ENCODE data around the gene NNMT. TPM values are rescaled to one million over a fixed set of nuclear protein-coding genes. Genes with fewer than 3 reads are reported as not detected.

NNMT gene
- total RNA-seq, 2 donors from 2014 or later, result 74.7 to 276 TPM

DNA sequence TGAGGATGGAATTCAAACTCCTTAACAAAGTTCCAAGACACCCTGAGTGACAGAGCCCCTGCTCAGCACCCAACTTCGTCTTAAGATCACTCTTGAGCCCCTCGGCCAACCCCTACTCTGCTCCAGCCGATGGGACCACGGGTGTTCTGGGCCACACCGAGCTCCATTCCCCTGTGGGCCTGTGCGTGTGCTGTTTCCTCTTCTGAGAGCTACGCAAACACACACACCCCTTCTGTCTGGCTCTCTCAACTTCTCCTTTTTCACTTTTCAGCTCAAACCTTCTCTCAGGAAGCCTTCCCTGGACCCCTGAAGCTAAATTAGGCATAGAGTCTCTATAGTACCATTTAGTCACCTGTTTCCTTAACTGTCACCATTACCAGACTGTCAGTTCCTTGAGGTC lies 37.5 kb upstream of the NNMT start:
- intact Hi-C loops (cut with DNase I), result loop anchor here (10.0 kb wide), 1 partner anchor 214 kb away; no protein-coding TSS in a partner anchor
- Histone ChIP-seq H3K27me3 (no peaks in the 10 kb centered on the region), H3K4me1 (peaks cover 43% of the 10 kb centered on the region), H3K9me3 (no peaks in the 10 kb centered on the region), H3K36me3 (replicated peaks in 1 of 2; ENCODE audit: insufficient read depth in 1 of 2, low read depth in 2 of 2) (peaks cover 0 to 3% of the 10 kb centered on the region in 2 donors), H3K27ac (peak overlapping the region in 1 of 4 donors; percentile 50), H3K4me3 (no peak overlapping the region)
- DNase-seq (no peak), ATAC-seq (no peak)
- 64 to 68% methylated on average over 7 of the region's 7 CpGs for WGBS, 2 donors
- no peak for TF ChIP-seq POLR2A (IDR thresholded peaks at IDR 0.05)
- TF ChIP-seq, protein P1, sequence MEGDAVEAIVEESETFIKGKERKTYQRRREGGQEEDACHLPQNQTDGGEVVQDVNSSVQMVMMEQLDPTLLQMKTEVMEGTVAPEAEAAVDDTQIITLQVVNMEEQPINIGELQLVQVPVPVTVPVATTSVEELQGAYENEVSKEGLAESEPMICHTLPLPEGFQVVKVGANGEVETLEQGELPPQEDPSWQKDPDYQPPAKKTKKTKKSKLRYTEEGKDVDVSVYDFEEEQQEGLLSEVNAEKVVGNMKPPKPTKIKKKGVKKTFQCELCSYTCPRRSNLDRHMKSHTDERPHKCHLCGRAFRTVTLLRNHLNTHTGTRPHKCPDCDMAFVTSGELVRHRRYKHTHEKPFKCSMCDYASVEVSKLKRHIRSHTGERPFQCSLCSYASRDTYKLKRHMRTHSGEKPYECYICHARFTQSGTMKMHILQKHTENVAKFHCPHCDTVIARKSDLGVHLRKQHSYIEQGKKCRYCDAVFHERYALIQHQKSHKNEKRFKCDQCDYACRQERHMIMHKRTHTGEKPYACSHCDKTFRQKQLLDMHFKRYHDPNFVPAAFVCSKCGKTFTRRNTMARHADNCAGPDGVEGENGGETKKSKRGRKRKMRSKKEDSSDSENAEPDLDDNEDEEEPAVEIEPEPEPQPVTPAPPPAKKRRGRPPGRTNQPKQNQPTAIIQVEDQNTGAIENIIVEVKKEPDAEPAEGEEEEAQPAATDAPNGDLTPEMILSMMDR (IDR thresholded peaks at IDR 0.05), result no peak

DNA sequence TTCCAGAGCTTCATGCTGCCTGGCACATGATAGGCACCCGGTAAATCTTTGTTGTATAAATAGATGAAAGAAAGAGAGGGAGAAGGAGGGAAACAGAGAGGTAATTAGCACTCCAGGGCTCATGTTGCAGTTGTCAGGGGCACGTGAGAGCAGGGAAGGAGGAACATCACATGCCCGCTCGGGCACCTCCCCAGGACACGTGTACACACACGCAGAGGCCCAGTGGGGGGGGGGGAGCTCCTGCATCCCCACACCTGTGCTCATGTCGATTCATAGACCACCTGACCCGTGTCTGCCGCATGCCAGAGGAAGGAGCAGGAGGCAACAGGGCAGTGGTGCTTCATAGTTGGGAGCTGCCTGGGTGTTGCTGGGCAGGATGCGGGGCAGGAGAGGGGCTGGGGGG lies 37.1 kb upstream of the NNMT start:
- ATAC-seq, result peak; percentile 28
- no peaks in the 10 kb centered on the region for H3K9me3 ChIP-seq
- DNase-seq, result peak; percentile 58 to 80 (median 74)
- intact Hi-C loops (cut with DNase I), result loop anchor here (10.0 kb wide), 1 partner anchor 214 kb away; no protein-coding TSS in a partner anchor
- no peaks in the 10 kb centered on the region for H3K27me3 ChIP-seq
- no peak for TF ChIP-seq POLR2A (IDR thresholded peaks at IDR 0.05)
- TF ChIP-seq, protein P1 (IDR thresholded peaks at IDR 0.05), result no peak
- no peak overlapping the region for H3K27ac ChIP-seq
- H3K4me1 ChIP-seq, result peaks cover 43% of the 10 kb centered on the region
- H3K36me3 ChIP-seq (replicated peaks in 1 of 2; ENCODE audit: insufficient read depth in 1 of 2, low read depth in 2 of 2), result peaks cover 0 to 3% of the 10 kb centered on the region in 2 donors
- no peak overlapping the region for H3K4me3 ChIP-seq
- WGBS, 2 donors, result 26 to 40% methylated on average over 10 of the region's 10 CpGs

DNA sequence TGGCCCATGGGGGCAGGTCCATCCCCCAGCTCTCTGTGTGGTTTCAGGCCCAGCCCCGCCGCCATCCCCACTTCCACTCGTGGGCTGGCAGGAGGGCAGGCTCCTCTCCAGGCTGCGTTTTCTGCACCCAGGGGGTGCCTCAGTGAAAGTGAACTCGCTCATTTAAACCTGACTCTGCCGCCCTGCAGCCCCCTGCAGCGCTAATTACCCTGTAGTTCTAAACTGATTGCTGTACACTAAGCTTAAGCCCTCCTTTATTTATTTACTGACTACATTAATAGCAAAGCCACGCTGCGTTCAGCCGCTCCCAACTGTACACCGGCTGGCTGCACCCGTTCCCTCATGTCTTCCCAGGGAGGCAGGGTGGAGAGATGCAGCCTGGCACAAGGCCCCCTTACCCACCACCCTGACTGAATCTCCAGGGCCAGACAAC lies 36.6 kb upstream of the NNMT start:
- DNase-seq, result no peak
- ATAC-seq, result no peak
- 44 to 52% methylated on average over 12 of the region's 12 CpGs for WGBS, 2 donors
- Histone ChIP-seq H3K27me3 (no peaks in the 10 kb centered on the region), H3K27ac (no peak overlapping the region), H3K4me3 (no peak overlapping the region), H3K9me3 (no peaks in the 10 kb centered on the region), H3K36me3 (replicated peaks in 1 of 2; ENCODE audit: insufficient read depth in 1 of 2, low read depth in 2 of 2) (peaks cover 0 to 3% of the 10 kb centered on the region in 2 donors), H3K4me1 (peaks cover 44% of the 10 kb centered on the region)
- TF ChIP-seq, protein P1 (IDR thresholded peaks at IDR 0.05), result no peak
- intact Hi-C loops (cut with DNase I), result loop anchor here (10.0 kb wide), 1 partner anchor 215 kb away; no protein-coding TSS in a partner anchor

- Histone ChIP-seq H3K9me3 (no peaks in the 10 kb centered on the region), H3K36me3 (replicated peaks in 1 of 2; ENCODE audit: insufficient read depth in 1 of 2, low read depth in 2 of 2) (peaks cover 0 to 1% of the 10 kb centered on the region in 2 donors), H3K27ac (no peak overlapping the region), H3K4me3 (no peak overlapping the region), H3K27me3 (no peaks in the 10 kb centered on the region), H3K4me1 (peaks cover 49% of the 10 kb centered on the region)
- intact Hi-C loops (cut with DNase I), result loop anchor here (5.0 to 10.0 kb wide), 2 partner anchors 268 to 355 kb away; partner anchors contain the start of gene HTR3B
- TF ChIP-seq, protein P1 (IDR thresholded peaks at IDR 0.05), result no peak
- TF ChIP-seq POLR2A (IDR thresholded peaks at IDR 0.05), result no peak
- WGBS, 2 donors, result 77 to 82% methylated on average over 5 to 6 of the region's 6 CpGs
- ATAC-seq (no peak), DNase-seq (no peak)
Observed at GRCh38 chr11:114260077-114260476, 36.1 kb upstream of the NNMT start.

- no peak overlapping the region for H3K27ac ChIP-seq
- no peaks in the 10 kb centered on the region for H3K9me3 ChIP-seq
- no peaks in the 10 kb centered on the region for H3K27me3 ChIP-seq
- H3K4me3 ChIP-seq, result no peak overlapping the region
- peak; percentile 33 for ATAC-seq
- TF ChIP-seq, protein P1 (IDR thresholded peaks at IDR 0.05), result no peak
- no peak for TF ChIP-seq POLR2A (IDR thresholded peaks at IDR 0.05)
- WGBS, 2 donors, result 53 to 60% methylated on average over 4 to 9 of the region's 9 CpGs
- H3K36me3 ChIP-seq (replicated peaks in 1 of 2; ENCODE audit: insufficient read depth in 1 of 2, low read depth in 2 of 2), result peaks cover 0 to 1% of the 10 kb centered on the region in 2 donors
- peaks cover 53% of the 10 kb centered on the region for H3K4me1 ChIP-seq
- peak in 2 of 4 donors; percentile 34 to 36 for DNase-seq
- intact Hi-C loops (cut with DNase I), result loop anchor here (5.0 to 10.0 kb wide), 2 partner anchors 268 to 356 kb away; partner anchors contain the start of gene HTR3B
Observed at GRCh38 chr11:114260483-114260882, 35.7 kb upstream of the NNMT start.
